HepG2 (cell line): ENCODE data around the gene INTU. TPM values are rescaled to one million over a fixed set of nuclear protein-coding genes. Genes with fewer than 3 reads are reported as not detected.

Source experiments
- ATAC-seq: fragments of 200-7000 bp; cut with Tn5 transposase; 3 replicates; pipeline ENCODE4 v1.9.1; 2020; ENCODE audit warnings: mild to moderate bottlenecking, moderate library complexity
- BruUV-seq: library from RNA; stranded (reverse); fragments of 400-500 nt; replicated peaks from 2 replicates; lab custom pipeline; 2021; lab: Mats Ljungman, UMichigan
- CTCF ChIA-PET: fragments of 300-600 bp; formaldehyde crosslinking; extraction: SDS; loops from one replicate; lab custom pipeline; 2021; ENCODE audit warnings: low total read pairs, inconsistent platforms, low intra/inter-chr PET ratio; lab: Yijun Ruan, JAX
- POLR2A ChIA-PET: fragments of 350-600 bp; sonication (Branson Sonifier 250); formaldehyde crosslinking; loops from one replicate; lab custom pipeline; 2020; ENCODE audit warnings: antibody characterized with exemption, inconsistent platforms; lab: Yijun Ruan, JAX
- DNase-seq: peaks from one replicate; pipeline ENCODE4 v3.0.0-alpha.2; 2015; ENCODE audit warnings: low spot score
- FAIRE-seq: peaks from 3 replicates; lab custom pipeline; 2011; peaks lifted over from hg19 to GRCh38; lab: Jason Lieb, UNC
- H2AFZ ChIP-seq: one replicate; pipeline ENCODE4 v1.6.1; 2011; ENCODE audit warnings: low read length, inconsistent platforms
- H3K27ac ChIP-seq: fragments of 300-600 bp; 3 replicates; pipeline ENCODE4 v1.8.0; 2011; ENCODE audit warnings: mixed run types, mild to moderate bottlenecking, mixed read lengths, low read length, inconsistent platforms; ENCODE audit not compliant: insufficient read depth; ENCODE audit errors: extremely low read length
- H3K27me3 ChIP-seq, 2 experiments: fragments of 200-600 bp in 1 of 2; 2 replicates in 1 of 2; 3 replicates in 1 of 2; pipeline versions ENCODE4 v1.6.0 to v1.8.0; 2011; ENCODE audit warnings: low read length in 2 of 2, mild to moderate bottlenecking in 2 of 2, moderate library complexity in 2 of 2, inconsistent platforms in 1 of 2; ENCODE audit not compliant: insufficient read depth in 2 of 2, control insufficient read depth in 1 of 2
- H3K36me3 ChIP-seq, 2 experiments: fragments of 200-600 bp in 1 of 2; replicated peaks in 1 of 2; 2 replicates in 1 of 2; 3 replicates in 1 of 2; pipeline versions ENCODE4 v1.5.1 to v1.8.0; 2011; ENCODE audit warnings: low read length in 2 of 2, inconsistent platforms in 1 of 2; ENCODE audit not compliant: insufficient read depth in 2 of 2, control insufficient read depth in 1 of 2
- H3K4me1 ChIP-seq: 2 replicates; pipeline ENCODE4 v1.5.1; 2012; ENCODE audit warnings: low read length, inconsistent platforms; ENCODE audit not compliant: insufficient read depth
- H3K4me2 ChIP-seq: 2 replicates; pipeline ENCODE4 v1.6.0; 2011; ENCODE audit warnings: low read depth, low read length, inconsistent platforms
- H3K4me3 ChIP-seq, 3 experiments: fragments of 200-600 bp in 1 of 3; sonication (generic), shearing (Covaris generic) in 1 of 3; replicated peaks in 1 of 3; 2 replicates each; pipeline ENCODE4 v1.5.1; 2011 to 2016; ENCODE audit warnings: low read length in 3 of 3, inconsistent platforms in 2 of 3, low read depth in 2 of 3, mild to moderate bottlenecking in 2 of 3, control low read depth in 1 of 3, mixed read lengths in 1 of 3; ENCODE audit not compliant: insufficient read depth in 1 of 3
- H3K79me2 ChIP-seq: one replicate; pipeline ENCODE4 v1.6.1; 2011; ENCODE audit warnings: low read length, inconsistent platforms; ENCODE audit not compliant: insufficient read depth
- H3K9ac ChIP-seq: 2 replicates; pipeline ENCODE4 v1.6.0; 2011; ENCODE audit warnings: mild to moderate bottlenecking, low read depth, low read length, inconsistent platforms; ENCODE audit not compliant: insufficient read depth
- H3K9me3 ChIP-seq: 2 replicates; pipeline ENCODE4 v1.5.1; 2012; ENCODE audit warnings: mild to moderate bottlenecking, low read length
- H4K20me1 ChIP-seq: 2 replicates; pipeline ENCODE4 v1.6.0; 2011; ENCODE audit warnings: inconsistent platforms, mild to moderate bottlenecking, low read length, moderate library complexity; ENCODE audit not compliant: insufficient read depth
- CEBPB ChIP-seq: IDR thresholded peaks from 2 replicates; pipeline ENCODE4 v1.6.1; 2011; ENCODE audit warnings: low read depth, low read length, improper control_type of control experiment, borderline replicate concordance
- CEBPG ChIP-seq: IDR thresholded peaks from 2 replicates; pipeline ENCODE4 v1.6.1; 2016
- JUN ChIP-seq: sonication (generic); formaldehyde crosslinking; IDR thresholded peaks from 2 replicates; pipeline ENCODE4 v1.4.0; 2020; ENCODE audit warnings: mild to moderate bottlenecking, missing genetic modification reagents
- SOX13 ChIP-seq, 3 experiments: fragments of 450-650 bp in 1 of 3; sonication (generic) in 1 of 3; formaldehyde crosslinking in 1 of 3; IDR thresholded peaks in 2 of 3; conservative IDR thresholded peaks in 1 of 3; 2 replicates each; pipeline versions ENCODE4 v1.5.0 to v1.6.1; 2016 to 2020; ENCODE audit warnings: antibody characterized with exemption in 1 of 3, mild to moderate bottlenecking in 1 of 3, missing compliant biosample characterization in 1 of 3, missing genetic modification reagents in 1 of 3, moderate library complexity in 1 of 3
- SOX5 ChIP-seq: IDR thresholded peaks from 2 replicates; pipeline ENCODE4 v1.6.1; 2016; ENCODE audit warnings: borderline replicate concordance
- SOX6 ChIP-seq, 2 experiments: fragments of 450-650 bp in 1 of 2; sonication (generic) in 1 of 2; formaldehyde crosslinking in 1 of 2; IDR thresholded peaks; 2 replicates each; pipeline versions ENCODE4 v1.4.0 to v1.6.1; 2017 to 2020; ENCODE audit warnings: antibody characterized with exemption in 1 of 2, mild to moderate bottlenecking in 1 of 2, missing genetic modification reagents in 1 of 2
- ZNF362 ChIP-seq: sonication (generic); formaldehyde crosslinking; IDR thresholded peaks from 2 replicates; pipeline ENCODE4 v1.4.0; 2020; ENCODE audit warnings: missing genetic modification reagents, mild to moderate bottlenecking, borderline replicate concordance
- ZNF569 ChIP-seq: sonication (generic); formaldehyde crosslinking; IDR thresholded peaks from 2 replicates; pipeline ENCODE4 v1.5.0; 2020; ENCODE audit warnings: mild to moderate bottlenecking, missing genetic modification reagents, moderate library complexity, borderline replicate concordance
- in situ Hi-C: cut with HindIII; loops from 2 replicates; pipeline ENCODE4 v1.10.0; 2017; ENCODE audit warnings: low pct_unique_long_range_greater_than_20kb; ENCODE audit not compliant: extremely low pct_ligation_motif_present
- intact Hi-C: fragments of 100-400 bp; cut with micrococcal nuclease; formaldehyde crosslinking; loops from one replicate; pipeline ENCODE4 v1.10.0; 2022; ENCODE audit not compliant: unreplicated experiment
- polyA plus RNA-seq, 8 experiments: library from polyadenylated mRNA; depleted of rRNA in 3 of 8; stranded (reverse) in 7 of 8; unstranded in 1 of 8; fragments of >200 nt; fragmentation: Illumina TruSeq in 4 of 8; extraction: Trizol in 4 of 8; gene quantifications; 2 replicates each; pipeline versions ENCODE4 v1.2.1 to v1.2.3, GENCODE V29; 2011 to 2016; ENCODE audit warnings: low read depth in 4 of 8, missing spikeins in 1 of 8, mixed read lengths in 1 of 8; ENCODE audit not compliant: insufficient read depth in 1 of 8
- total RNA-seq, 5 experiments: library from RNA; depleted of rRNA; stranded (reverse); fragments of >200 nt; fragmentation: Illumina TruSeq; extraction: Trizol; gene quantifications; 2 replicates each; pipeline ENCODE4 v1.2.3, GENCODE V29; 2016; ENCODE audit warnings: low read depth in 1 of 5

Gene INTU
- total and polyA plus RNA-seq, 2 of the 13 experiments (the other 11 are each of a cell fraction or from before 2014, with no cell fraction given): 5.3 to 6.2 TPM

- ChIA-PET CTCF (no interaction called here), POLR2A (no interaction called here)
- Histone ChIP-seq H3K27ac (no peak overlapping the region), H4K20me1 (no peaks in the 10 kb centered on the region), H3K4me1 (peaks cover 10% of the 10 kb centered on the region), H3K9me3 (no peaks in the 10 kb centered on the region), H3K4me3 (no peak overlapping the region), H3K79me2 (no peaks in the 10 kb centered on the region), H3K4me2 (no peak overlapping the region), H2AFZ (no peak overlapping the region), H3K27me3 (no peaks in the 10 kb centered on the region), H3K9ac (no peak overlapping the region), H3K36me3 (no peaks in the 10 kb centered on the region)
- BruUV-seq: no TSS peak
- FAIRE-seq: no peak
- peak; percentile 5 for DNase-seq
- no peak for TF ChIP-seq ZNF569
- peak; percentile 79 for TF ChIP-seq CEBPB
- no peak for TF ChIP-seq SOX6 (IDR thresholded peaks at IDR 0.05)
- TF ChIP-seq SOX6 (CRISPR knock-in tag; IDR thresholded peaks at IDR 0.05): peak; percentile 53; the same call in 1 of the 2 replicates
- peak; percentile 38; the same call in 1 of the 2 replicates for TF ChIP-seq SOX5 (CRISPR knock-in tag)
- no peak for TF ChIP-seq JUN (CRISPR knock-in tag)
- peak; percentile 57; the same call in 1 of the 2 replicates for TF ChIP-seq ZNF362 (CRISPR knock-in tag)
- TF ChIP-seq CEBPG (CRISPR knock-in tag): 0 out of 2 replicates have a peak, but pooled peaks have one; percentile 26
- no peak for TF ChIP-seq SOX13 (IDR thresholded peaks at IDR 0.05)
- peak in 1 of 2 experiments; percentile 58; a peak in 1 of 4 replicates for TF ChIP-seq SOX13 (CRISPR knock-in tag; conservative IDR thresholded peaks at IDR 0.05 in 1 of 2, IDR thresholded peaks at IDR 0.05 in 1 of 2)
- intact Hi-C loops: no loop called here
- peak; percentile 38; the same call in 2 of the 3 replicates for ATAC-seq
- in situ Hi-C loops: no loop called here
Measured at GRCh38 chr4:127598656-127599055, 34.1 kb upstream of the INTU start.
